Bronchial epithelial cell (primary cell): Measurements from ENCODE around the gene KLC4. TPM values are rescaled to one million over a fixed set of nuclear protein-coding genes. Genes with fewer than 3 reads are reported as not detected.
A peak's percentile ranks its signal among the peaks of the same experiment; 100 is the strongest.

Source experiments
- DNase-seq: peaks from one replicate; pipeline ENCODE4 v3.0.0-alpha.2; 2010; ENCODE audit warnings: low read depth
- FAIRE-seq: peaks from 2 replicates; lab custom pipeline; 2011; peaks lifted over from hg19 to GRCh38; lab: Jason Lieb, UNC
- H3K27me3 ChIP-seq: 2 replicates; pipeline ENCODE4 v1.5.1; 2011; ENCODE audit warnings: low read length; ENCODE audit not compliant: control insufficient read depth, insufficient read depth
- H3K36me3 ChIP-seq: 2 replicates; pipeline ENCODE4 v1.5.1; 2011; ENCODE audit warnings: low read length; ENCODE audit not compliant: control insufficient read depth, insufficient read depth
- H3K4me3 ChIP-seq: 2 replicates; pipeline ENCODE4 v1.5.1; 2011; ENCODE audit warnings: mild to moderate bottlenecking, low read depth, low read length, control low read depth
- CTCF ChIP-seq: IDR thresholded peaks from 2 replicates; pipeline ENCODE4 v1.5.1; 2011; ENCODE audit warnings: mild to moderate bottlenecking, moderate library complexity, low read length, control low read depth, inconsistent platforms; ENCODE audit not compliant: insufficient read depth, severe bottlenecking
- total RNA-seq: library from RNA; depleted of rRNA; stranded (reverse); fragments of >200 nt; gene quantifications from 2 replicates; pipeline ENCODE4 v1.2.1, GENCODE V29; 2014

The KLC4 gene
- total RNA-seq, 1 donor from 2014 or later, result 14.5 TPM

GRCh38 chr6:43014434-43014909 is 45.0 kb upstream of the KLC4 start:
- no peak for TF ChIP-seq CTCF
- Histone ChIP-seq H3K36me3 (peaks cover 30% of the 10 kb centered on the region), H3K27me3 (no peaks in the 10 kb centered on the region), H3K4me3 (peak overlapping the region; percentile 70)
- FAIRE-seq (no peak), DNase-seq (no peak)

GRCh38 chr6:43016176-43016942 is 43.1 kb upstream of the KLC4 start:
- DNase-seq (no peak), FAIRE-seq (no peak)
- no peak overlapping the region for H3K4me3 ChIP-seq
- no peaks in the 10 kb centered on the region for H3K27me3 ChIP-seq
- TF ChIP-seq CTCF, result no peak
- peaks cover 24% of the 10 kb centered on the region for H3K36me3 ChIP-seq

DNA sequence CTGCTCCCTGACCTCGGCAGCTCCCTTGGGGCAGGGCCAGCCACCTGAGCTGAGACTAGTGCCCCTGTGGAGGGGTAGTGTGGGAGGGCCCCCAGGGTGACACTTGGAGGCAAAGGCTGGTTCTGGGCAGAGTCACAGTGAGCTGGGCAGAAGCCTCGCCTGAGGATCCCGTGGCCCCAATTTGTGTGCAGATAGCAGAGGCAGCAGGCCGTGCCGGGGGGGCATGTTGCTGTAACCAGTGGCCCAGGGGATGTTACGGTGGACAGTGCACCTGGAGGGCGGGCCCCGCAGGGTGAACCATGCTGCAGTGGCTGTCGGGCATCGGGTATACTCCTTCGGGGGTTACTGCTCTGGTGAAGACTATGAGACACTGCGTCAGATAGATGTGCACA is 42.5 kb upstream of the KLC4 start:
- H3K4me3 ChIP-seq, result no peak overlapping the region
- H3K27me3 ChIP-seq, result no peaks in the 10 kb centered on the region
- DNase-seq, result no peak
- FAIRE-seq, result no peak
- TF ChIP-seq CTCF, result no peak
- peaks cover 20% of the 10 kb centered on the region for H3K36me3 ChIP-seq

- no peak overlapping the region for H3K4me3 ChIP-seq
- H3K27me3 ChIP-seq, result no peaks in the 10 kb centered on the region
- FAIRE-seq (no peak), DNase-seq (no peak)
- peaks cover 16% of the 10 kb centered on the region for H3K36me3 ChIP-seq
- no peak for TF ChIP-seq CTCF
These were observed 40.3 kb upstream of the KLC4 start for GRCh38 chr6:43019152-43019551.

GRCh38 chr6:43020052-43020705 is 39.3 kb upstream of the KLC4 start:
- FAIRE-seq, result no peak
- TF ChIP-seq CTCF, result no peak
- DNase-seq, result no peak
- H3K4me3 ChIP-seq, result no peak overlapping the region
- H3K36me3 ChIP-seq, result peaks cover 21% of the 10 kb centered on the region
- H3K27me3 ChIP-seq, result no peaks in the 10 kb centered on the region
